Adrenal gland (tissue), 5 donors: ENCODE data around the gene RNF130.

Experiments
- POLR2A ChIP-seq, 2 donors: fragments of 450-650 bp; IDR thresholded peaks; one replicate each; pipeline ENCODE4 v1.6.1; 2017; ENCODE audit warnings: antibody characterized with exemption in 2 of 2, mild to moderate bottlenecking in 2 of 2, moderate library complexity in 1 of 2
- TF ChIP-seq, protein P1 (sequence below), 6 experiments: fragments of 450-650 bp in 4 of 6; fragments of 200-600 bp in 2 of 6; sonication (generic) in 1 of 6; IDR thresholded peaks; 1 replicate in 5 of 6; 2 replicates in 1 of 6; pipeline versions ENCODE4 v1.5.1 to v1.8.0; 2016 to 2021; ENCODE audit warnings: antibody characterized with exemption in 6 of 6, mild to moderate bottlenecking in 2 of 6, moderate library complexity in 1 of 6
- donor health status: DM: no; HTN: no; CAD: no.

DNA sequence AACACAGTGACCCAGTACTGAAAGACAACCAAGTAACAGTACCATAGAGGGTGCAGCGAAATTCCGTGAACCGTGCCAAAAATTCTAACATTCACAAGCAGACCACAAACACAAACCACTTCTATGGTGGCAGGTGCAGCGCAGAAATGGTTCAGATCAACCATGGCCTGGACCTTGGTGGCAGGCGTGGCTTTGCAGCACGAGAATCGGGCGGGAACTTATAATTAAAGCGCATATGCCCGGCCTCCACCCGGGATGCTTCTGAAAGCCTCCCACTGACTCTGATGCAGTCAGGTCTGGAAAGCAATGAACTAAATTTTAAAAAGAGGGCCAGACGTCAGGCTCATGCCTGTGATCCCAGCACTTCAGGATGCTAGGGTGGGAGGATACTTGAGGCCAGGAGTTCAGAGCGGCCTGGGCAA is 95.8 kb downstream of the RNF130 start:
- TF ChIP-seq, protein P1, sequence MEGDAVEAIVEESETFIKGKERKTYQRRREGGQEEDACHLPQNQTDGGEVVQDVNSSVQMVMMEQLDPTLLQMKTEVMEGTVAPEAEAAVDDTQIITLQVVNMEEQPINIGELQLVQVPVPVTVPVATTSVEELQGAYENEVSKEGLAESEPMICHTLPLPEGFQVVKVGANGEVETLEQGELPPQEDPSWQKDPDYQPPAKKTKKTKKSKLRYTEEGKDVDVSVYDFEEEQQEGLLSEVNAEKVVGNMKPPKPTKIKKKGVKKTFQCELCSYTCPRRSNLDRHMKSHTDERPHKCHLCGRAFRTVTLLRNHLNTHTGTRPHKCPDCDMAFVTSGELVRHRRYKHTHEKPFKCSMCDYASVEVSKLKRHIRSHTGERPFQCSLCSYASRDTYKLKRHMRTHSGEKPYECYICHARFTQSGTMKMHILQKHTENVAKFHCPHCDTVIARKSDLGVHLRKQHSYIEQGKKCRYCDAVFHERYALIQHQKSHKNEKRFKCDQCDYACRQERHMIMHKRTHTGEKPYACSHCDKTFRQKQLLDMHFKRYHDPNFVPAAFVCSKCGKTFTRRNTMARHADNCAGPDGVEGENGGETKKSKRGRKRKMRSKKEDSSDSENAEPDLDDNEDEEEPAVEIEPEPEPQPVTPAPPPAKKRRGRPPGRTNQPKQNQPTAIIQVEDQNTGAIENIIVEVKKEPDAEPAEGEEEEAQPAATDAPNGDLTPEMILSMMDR (IDR thresholded peaks at IDR 0.05): no peak
- TF ChIP-seq POLR2A (IDR thresholded peaks at IDR 0.05): no peak
